ENCODE data around the gene DCBLD2.
"Not testable (repeated sequence)": the region's sequence is repeated elsewhere in the genome, so short reads cannot be mapped to it uniquely, and the experiment has no call there.

Gene DCBLD2

DNA sequence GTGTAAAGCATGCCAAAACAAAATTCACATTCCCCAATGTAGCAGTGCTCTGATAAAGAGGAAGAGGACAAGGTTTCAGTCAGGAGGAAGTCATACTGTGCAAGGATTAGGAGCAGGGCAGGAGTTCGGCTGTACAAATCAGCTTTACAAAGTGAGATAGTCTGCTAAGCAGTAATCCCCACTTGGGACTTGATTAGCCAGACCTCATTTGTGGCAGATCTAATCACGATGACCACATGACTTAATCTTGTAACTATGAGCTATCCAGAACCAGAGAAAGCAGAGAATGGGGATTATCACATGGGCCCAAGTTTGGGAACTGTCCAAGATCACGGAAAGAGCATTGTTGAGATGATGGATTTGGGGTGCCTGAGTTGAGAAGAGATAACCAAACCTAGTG is 7.8 kb downstream of the DCBLD2 start:
- DNase-seq = no peak

GRCh38 chr3:98892263-98892662 is 9.2 kb downstream of the DCBLD2 start:
- DNase-seq = no peak

GRCh38 chr3:98890965-98891910 is 10.3 kb downstream of the DCBLD2 start:
- DNase-seq = no peak

- DNase-seq = no peak
Observed at GRCh38 chr3:98890181-98890835, 11.2 kb downstream of the DCBLD2 start.

DNA sequence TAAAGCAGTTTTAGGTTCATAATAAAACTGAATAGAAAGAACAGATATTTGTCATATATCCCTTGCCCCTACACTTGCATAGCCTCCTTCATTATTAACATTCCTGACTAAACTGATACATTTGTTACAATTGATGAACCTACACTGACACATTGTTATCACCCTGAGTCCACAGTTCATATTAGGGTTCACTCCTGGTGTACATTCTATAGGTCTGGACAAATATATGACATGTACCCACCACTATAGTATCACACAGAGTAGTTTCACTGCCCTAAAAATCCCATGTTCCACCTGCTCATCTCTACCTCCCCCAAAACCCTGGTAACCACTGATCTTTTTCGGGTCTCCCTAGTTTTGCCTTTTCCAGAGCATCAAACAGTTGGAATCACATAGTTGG is 13.8 kb downstream of the DCBLD2 start:
- no peak for DNase-seq

- no peak for DNase-seq
Observed at GRCh38 chr3:98886525-98886924, 15.0 kb downstream of the DCBLD2 start.

DNA sequence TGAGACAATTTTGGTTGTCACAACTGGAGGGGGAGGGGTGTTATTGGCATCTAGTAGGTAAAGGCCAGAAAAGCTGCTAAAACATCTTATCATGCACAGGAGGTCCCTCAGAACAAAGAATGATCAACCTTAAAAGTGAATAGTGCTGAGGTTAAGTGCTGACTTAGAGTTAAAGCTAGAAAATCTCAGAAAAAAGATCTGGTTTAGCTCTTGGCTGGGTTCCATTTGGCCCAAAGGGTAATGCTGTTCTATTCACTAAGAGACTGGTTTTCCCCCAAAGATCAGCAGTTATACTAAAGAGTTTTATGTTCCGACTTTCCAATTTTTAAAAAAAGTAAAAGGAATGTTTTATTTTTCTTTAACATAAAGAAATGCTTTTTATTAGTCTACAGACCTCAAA is 15.6 kb downstream of the DCBLD2 start:
- DNase-seq = no peak

DNA sequence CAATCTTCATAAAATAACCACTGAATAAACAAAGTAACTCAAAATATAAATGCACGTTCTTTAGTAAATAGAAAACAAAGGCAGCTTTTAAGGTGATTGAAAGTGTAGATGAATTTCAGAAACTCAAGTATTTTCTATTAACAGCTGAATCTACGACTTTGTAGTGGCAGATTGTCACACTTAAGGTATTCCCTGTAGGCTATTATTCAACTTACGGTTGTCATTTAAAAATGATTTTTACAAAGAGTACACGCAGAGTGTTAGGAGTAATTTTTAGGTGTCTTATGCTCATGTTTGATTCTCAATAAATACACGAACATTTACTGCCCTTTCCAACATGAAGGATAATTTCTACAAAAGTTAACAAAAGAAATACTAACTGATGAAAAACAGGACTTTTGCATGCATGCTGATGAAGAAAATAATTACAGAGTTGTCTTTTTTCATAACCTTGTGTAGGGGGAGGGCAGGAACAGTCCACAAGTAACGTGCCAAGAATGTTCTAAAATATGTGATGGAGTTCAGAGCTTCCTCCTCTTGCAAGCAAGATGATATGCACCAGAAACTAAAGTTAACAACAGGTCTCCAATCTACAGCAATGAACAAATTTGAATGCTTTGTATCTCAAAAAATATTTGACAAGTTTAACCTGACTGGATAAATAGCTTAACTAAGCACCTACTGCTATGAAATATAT is 16.7 kb downstream of the DCBLD2 start:
- DNase-seq = no peak

DNA sequence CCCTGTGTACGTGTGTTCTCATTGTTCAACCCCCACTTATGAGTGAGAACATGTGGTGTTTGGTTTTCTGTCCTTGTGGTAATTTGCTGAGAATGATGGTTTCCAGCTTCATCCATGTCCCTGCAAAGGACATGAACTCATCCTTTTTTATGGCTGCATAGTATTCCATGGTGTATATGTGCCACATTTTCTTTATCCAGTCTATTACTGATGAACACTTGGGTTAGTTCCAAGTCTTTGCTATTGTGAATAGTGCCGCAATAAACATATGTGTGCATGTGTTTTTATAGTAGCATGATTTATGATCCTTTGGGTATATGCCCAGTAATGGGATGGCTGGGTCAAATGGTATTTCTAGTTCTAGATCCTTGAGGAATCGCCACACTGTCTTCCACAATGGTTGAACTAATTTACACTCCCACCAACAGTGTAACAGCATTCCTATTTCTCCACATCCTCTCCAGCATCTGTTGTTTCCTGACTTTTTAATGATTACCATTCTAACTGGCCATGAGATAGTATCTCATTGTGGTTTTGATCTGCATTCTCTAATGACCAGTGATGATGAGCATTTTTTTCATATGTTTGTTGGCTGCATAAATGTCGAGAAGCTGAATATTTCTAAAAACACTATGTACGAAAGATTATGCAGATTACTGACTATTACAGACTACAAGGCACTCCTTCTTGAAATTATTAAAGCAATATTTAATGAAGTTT is 18.7 kb downstream of the DCBLD2 start:
- not testable (repeated sequence) for DNase-seq

GRCh38 chr3:98877132-98877531 is 24.4 kb downstream of the DCBLD2 start:
- no peak for DNase-seq

DNA sequence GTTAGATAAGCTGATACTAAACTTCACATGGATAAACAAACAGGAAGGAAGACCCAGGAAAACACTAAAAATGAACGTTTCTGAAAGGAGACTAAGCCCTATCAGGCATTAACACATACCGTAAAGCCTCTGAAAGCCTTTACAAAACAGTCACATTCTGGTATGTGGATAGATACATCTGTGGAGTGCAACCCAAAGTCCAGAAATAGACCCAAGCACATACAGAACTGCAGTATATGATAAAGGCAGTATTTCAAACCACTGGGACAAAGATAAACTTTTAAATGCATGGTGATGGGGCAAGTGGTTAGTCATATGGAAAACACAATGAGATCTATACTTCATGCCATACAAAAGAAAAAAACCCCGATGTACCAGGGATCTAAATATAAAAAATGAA is 26.0 kb downstream of the DCBLD2 start:
- no peak for DNase-seq

DNA sequence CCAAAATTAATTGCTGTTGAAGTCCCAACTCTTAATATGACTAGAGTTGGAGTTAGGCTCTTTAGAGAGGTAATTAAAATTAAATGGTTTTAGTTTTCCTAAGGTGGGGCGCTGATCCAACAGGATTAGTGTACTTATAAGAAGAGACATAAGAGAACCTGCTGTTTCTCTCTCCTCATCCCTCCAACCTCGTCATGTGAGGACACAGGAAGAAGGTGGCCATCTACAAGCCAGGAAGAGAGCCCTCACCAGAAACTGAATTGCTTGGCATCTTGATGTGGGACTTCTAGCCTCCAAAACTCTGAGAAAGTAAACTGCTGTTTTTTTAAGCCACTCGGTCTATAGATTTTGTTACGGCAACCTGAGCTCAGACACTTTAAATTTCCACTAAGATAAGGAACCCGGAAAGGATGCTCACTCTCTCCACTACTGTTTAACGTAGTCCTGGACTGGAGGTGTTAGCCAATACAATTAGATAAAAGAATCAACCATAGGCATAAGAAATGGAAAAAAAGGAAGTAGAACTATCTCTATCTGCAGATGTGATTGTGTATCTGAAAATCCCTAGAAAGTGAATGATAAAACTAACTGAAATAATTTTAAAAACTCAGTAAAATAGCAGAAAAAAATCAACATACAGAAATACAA is 26.8 kb downstream of the DCBLD2 start:
- DNase-seq = no peak

- DNase-seq = no peak
Observed at GRCh38 chr3:98869391-98869790, 32.1 kb downstream of the DCBLD2 start.

DNA sequence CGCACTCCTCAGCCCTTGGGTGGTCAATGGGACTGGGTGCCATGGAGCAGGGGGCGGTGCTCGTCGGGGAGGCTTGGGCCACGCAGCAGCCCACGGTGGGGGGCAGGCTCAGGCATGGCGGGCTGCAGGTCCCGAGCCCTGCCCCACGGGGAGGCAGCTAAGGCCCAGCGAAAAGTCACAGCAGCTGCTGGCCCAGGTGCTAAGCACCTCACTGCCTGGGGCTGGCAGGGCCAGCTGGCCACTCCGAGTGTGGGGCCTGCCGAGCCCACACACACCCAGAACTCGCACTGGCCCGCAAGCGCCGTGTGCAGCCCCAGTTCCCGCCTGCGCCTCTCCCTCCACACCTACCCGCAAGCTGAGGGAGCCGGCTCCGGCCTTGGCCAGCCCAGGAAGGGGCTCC is 43.5 kb downstream of the DCBLD2 start:
- DNase-seq = not testable (repeated sequence)

- DNase-seq = not testable (repeated sequence)
Observed at GRCh38 chr3:98857258-98857657, 44.2 kb downstream of the DCBLD2 start.

DNA sequence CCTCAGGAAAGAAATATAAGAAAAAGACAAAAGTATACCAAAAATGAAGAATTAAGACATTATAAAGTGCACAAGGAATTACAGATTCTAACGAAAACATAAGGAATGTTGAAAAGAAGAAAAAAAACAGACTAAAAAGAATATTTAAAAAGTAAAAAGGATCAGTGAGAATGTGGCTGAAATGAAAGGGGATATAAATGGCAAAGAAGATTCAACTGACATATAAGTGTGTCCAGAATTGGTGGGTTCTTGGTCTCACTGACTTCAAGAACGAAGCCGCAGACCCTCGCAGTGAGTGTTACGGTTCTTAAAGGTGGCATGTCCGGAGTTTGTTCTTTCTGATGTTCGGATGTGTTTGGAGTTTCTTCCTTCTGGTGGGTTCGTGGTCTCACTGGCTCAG is 44.8 kb downstream of the DCBLD2 start:
- DNase-seq = no peak

DNA sequence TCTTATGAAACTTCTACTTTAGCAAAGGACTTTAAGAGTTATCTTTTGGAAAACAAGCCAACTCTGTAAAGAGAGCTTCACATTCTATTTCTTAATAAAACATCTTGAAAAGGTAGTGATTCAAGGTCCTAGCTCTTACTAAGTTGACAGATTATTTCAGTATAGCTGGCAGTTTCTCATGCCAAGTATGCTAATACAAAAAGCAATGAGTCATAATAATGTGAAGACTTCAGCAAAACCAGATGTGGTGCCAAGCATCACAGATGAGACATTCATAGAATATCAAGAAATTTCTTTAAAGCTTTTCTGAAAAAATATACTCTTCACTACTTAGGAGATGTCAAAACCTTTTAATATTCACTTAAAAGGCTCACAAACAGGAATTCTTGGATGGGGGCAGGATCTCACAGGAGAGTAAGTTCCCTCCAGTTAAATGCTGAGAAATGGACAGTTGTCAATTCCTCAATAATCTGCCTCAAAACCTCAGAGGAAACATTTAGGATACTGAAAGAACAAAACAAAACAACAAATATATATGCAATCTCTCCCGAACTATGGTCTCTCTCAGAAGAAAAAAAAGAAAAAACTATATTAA is 45.6 kb downstream of the DCBLD2 start:
- DNase-seq = no peak

- no peak for DNase-seq
Observed at GRCh38 chr3:98848108-98848507, 53.4 kb downstream of the DCBLD2 start.

DNA sequence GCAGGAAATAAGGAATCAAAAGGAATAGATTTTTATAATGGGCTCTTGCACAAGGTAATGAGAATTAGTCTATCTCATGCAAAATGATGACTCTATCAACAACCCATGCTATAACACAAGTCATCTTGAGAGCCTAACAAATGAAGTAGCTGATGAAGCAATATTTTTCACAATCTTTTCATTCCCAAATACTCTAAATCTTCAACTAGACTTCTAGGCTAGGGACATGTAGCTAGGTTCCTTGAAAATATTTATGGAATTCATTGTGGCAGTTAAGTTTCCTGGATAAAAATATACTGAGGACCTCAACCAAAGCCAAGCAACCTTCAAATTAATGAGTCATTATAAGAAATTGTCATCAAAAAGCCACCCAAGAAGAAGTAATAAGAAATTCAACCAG is 55.4 kb downstream of the DCBLD2 start:
- DNase-seq = no peak

- no peak for DNase-seq
Observed at GRCh38 chr3:98843266-98843959, 58.1 kb downstream of the DCBLD2 start.
